ENCODE measurements around the gene LRRC59. TPM values are rescaled to one million over a fixed set of nuclear protein-coding genes. Genes with fewer than 3 reads are reported as not detected.

The LRRC59 gene
- total RNA-seq, 1 donor from 2014 or later: 113 TPM

DNA sequence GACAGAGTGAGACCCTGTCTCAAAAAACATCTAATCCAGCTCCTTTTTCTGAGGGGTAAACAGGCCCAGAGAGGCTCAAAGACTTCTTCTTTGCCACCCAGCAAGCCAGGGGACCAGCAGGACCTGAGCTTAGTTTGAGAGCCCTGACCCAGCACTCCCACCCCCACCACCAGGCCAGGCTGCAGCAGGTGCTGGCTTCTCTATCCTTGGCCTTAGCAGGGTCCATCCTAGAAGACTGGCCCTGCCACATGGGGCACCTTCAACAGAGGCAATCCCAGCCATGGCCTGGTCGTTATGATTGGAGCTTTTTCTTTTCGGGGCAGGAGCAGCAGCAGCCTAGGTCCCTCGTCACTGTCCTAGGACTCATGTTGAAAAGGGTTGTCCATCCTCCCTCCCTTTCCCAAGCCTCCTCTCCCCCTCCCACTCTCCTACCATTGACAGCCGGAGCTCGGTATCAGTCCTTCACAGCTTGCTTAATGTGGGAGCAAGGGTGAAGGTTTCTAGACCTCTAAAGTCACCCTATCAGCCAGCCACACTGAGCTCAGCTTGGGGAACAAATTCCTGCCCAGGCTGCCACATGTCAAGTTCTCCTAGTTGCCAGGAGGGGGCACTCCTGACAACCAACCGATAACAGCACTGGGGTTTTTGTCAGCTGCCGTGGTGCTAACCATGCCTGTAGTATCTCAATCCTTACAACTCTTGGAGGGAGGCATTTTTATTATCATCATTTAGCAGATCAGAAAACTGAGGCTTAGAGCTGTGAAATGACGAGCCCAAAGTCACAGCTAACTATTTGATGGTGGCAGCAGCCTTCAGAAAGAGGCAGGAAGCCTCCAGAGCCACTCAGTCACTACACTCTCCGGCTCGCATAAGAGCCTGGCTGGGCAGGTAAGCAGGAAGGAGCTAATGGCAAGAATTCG lies 35.5 kb downstream of the LRRC59 start:
- no peaks in the 10 kb centered on the region for H3K27me3 Mint-ChIP-seq (ENCODE audit: insufficient read depth)
- H3K9me3 Mint-ChIP-seq: no peaks in the 10 kb centered on the region
- H3K4me3 Mint-ChIP-seq: peak overlapping the region; percentile 3
- DNase-seq (ENCODE audit: low spot score): peak; percentile 34
- peaks cover 9% of the 10 kb centered on the region for H3K4me1 Mint-ChIP-seq (ENCODE audit: low read depth)
- intact Hi-C loops (cut with micrococcal nuclease): loop anchor here (1.0 to 2.0 kb wide), 3 partner anchors 10 to 117 kb away; partner anchors contain the start of genes LRRC59 and RSAD1
- H3K36me3 Mint-ChIP-seq (ENCODE audit: low read depth): peaks cover 11% of the 10 kb centered on the region
- peak overlapping the region; percentile 86 for H3K27ac Mint-ChIP-seq

DNA sequence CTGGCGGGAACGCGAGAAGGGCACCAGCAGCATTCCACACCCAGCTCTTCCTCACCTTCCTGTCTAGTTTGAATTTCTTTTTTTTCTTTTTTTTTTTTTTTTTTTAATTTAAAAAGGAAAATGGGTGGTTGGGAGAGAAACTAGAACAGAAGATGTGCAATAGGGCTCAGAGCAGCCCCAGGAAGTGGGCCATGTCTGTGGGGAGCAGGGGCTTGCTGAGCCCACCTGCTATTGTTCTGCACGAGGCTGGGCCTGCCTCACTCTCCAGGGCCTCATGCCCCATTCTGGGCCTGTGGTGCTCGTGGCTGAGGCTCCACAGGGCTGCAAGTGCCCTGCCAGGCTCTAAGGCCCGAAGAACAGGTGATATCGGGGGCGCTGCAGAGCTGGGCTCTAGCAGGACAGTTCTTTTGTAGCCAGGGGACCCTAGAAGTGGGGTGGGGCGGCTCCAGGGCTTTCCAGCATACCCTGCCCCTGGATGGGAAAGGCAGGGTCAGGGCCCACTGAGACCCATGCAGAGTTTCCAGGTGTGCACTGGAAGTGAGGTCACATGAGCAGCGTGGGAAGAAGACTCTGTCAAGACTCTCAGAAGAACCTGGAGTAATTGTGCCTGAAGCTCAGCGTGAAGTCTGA lies 36.7 kb downstream of the LRRC59 start:
- H3K9me3 Mint-ChIP-seq: no peaks in the 10 kb centered on the region
- H3K4me3 Mint-ChIP-seq: no peak overlapping the region
- intact Hi-C loops (cut with micrococcal nuclease): no loop called here
- no peaks in the 10 kb centered on the region for H3K27me3 Mint-ChIP-seq (ENCODE audit: insufficient read depth)
- no peak for DNase-seq (ENCODE audit: low spot score)
- peaks cover 9% of the 10 kb centered on the region for H3K4me1 Mint-ChIP-seq (ENCODE audit: low read depth)
- no peak overlapping the region for H3K27ac Mint-ChIP-seq
- peaks cover 9% of the 10 kb centered on the region for H3K36me3 Mint-ChIP-seq (ENCODE audit: low read depth)

DNA sequence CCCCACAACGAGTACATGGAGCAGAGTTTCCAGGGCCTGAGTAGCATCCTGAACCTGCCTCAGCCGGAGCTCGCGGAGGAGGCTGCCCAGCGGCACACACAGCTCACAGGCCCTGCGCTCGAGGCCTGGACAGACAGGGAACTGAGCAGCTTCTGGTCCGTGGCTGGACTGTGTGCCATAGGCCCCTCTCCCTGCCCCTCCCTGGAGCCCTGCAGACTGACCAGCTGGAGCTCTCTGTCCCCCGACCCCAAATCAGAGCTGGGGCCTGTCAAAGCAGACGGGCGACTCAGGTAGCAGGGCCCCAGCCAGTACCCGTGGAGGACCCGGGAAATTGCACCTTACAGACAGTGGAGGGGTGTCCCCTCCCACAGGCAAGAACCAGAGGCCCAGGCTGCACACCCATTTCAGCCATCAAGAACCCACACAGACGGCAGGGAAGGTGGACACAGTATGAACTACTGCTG lies 37.3 kb downstream of the LRRC59 start:
- H3K27ac Mint-ChIP-seq: no peak overlapping the region
- no peak overlapping the region for H3K4me3 Mint-ChIP-seq
- H3K4me1 Mint-ChIP-seq (ENCODE audit: low read depth): peaks cover 9% of the 10 kb centered on the region
- intact Hi-C loops (cut with micrococcal nuclease): no loop called here
- H3K9me3 Mint-ChIP-seq: no peaks in the 10 kb centered on the region
- peaks cover 9% of the 10 kb centered on the region for H3K36me3 Mint-ChIP-seq (ENCODE audit: low read depth)
- DNase-seq (ENCODE audit: low spot score): no peak
- no peaks in the 10 kb centered on the region for H3K27me3 Mint-ChIP-seq (ENCODE audit: insufficient read depth)

DNA sequence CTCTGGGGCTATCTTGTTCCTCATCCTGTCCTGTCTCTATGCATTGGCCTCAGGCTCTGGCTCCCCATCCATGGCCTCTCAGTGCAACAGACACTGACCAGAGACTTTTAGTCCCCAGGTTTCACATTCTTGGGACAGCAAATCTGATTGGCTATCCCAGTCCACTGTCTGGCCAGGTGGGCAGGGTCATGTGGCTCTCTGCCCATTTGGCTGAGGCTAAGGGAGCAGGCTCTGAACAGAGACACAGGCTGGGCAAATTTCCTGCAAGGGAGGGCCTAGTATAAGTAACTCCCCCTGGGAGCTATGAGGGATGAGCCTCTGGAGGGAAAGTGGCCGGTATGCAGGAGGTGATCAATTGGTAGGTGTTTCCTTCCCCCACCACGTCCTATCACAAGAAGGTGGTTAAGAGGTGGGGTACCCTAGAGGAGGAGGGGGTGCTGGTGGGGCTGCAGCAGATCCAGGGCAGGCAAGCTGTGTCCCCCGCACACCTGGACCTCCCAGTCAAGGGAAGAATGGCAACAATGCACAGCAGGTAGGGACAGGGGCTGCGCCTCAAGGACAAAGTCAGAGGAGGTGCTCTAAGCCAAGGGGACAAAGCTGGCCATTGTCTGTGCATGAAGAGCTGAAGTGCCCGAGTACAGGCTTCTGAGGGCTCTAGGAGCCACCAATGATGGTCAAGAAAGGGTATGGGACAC lies 38.2 kb downstream of the LRRC59 start:
- Mint-ChIP-seq H3K36me3 (ENCODE audit: low read depth) (peaks cover 9% of the 10 kb centered on the region), H3K9me3 (no peaks in the 10 kb centered on the region), H3K4me3 (no peak overlapping the region), H3K27me3 (ENCODE audit: insufficient read depth) (no peaks in the 10 kb centered on the region), H3K4me1 (ENCODE audit: low read depth) (peaks cover 9% of the 10 kb centered on the region), H3K27ac (no peak overlapping the region)
- intact Hi-C loops (cut with micrococcal nuclease): no loop called here
- no peak for DNase-seq (ENCODE audit: low spot score)

DNA sequence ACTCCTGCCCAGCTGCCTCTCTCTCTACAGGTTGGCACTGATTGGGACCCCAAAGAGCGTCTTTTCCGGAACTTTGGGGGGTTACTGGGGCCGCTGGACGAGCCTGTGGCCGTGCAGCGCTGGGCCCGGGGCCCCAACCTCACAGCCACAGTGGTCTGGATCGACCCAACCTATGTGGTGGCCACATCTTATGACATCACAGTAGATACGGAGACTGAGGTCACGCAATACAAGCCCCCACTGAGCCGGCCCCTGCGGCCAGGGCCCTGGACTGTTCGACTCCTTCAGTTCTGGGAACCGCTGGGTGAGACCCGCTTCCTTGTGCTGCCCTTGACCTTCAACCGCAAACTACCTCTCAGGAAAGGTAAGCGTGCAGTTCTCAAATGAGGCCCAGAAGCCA lies 39.1 kb downstream of the LRRC59 start:
- no peaks in the 10 kb centered on the region for H3K27me3 Mint-ChIP-seq (ENCODE audit: insufficient read depth)
- DNase-seq (ENCODE audit: low spot score): no peak
- H3K27ac Mint-ChIP-seq: no peak overlapping the region
- H3K4me1 Mint-ChIP-seq (ENCODE audit: low read depth): peaks cover 9% of the 10 kb centered on the region
- H3K9me3 Mint-ChIP-seq: no peaks in the 10 kb centered on the region
- H3K36me3 Mint-ChIP-seq (ENCODE audit: low read depth): peaks cover 9% of the 10 kb centered on the region
- H3K4me3 Mint-ChIP-seq: no peak overlapping the region
- intact Hi-C loops (cut with micrococcal nuclease): no loop called here

DNA sequence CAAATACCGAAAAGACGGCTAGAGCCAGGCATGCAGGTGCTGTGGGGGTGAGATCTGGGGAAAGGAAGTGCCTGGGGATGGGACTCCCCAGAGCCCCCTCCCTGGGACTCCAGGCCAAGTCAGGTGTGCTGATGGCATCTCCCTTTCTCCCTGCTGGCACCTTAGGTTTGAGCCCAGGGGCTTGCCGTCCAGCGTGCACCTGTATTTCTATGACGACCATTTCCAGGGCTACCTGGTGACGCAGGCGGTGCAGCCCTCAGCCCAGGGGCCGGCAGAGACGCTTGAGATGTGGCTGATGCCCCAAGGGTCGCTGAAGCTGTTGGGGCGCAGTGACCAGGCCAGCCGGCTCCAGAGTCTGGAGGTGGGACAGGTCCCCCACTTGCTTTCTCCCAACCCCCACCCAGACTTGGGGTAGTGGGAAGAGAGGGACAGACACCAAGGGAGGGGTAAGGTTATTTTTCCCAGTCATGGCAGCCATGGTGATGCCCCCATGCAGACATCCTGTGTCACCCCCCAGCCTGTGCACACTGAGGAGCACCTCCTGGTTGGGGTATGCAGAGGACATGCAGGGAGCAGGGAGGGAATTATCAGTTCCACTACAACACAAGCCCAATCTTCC lies 40.3 kb downstream of the LRRC59 start:
- H3K4me3 Mint-ChIP-seq: no peak overlapping the region
- H3K27me3 Mint-ChIP-seq (ENCODE audit: insufficient read depth): no peaks in the 10 kb centered on the region
- no peak overlapping the region for H3K27ac Mint-ChIP-seq
- DNase-seq (ENCODE audit: low spot score): no peak
- intact Hi-C loops (cut with micrococcal nuclease): no loop called here
- H3K36me3 Mint-ChIP-seq (ENCODE audit: low read depth): peaks cover 8% of the 10 kb centered on the region
- H3K9me3 Mint-ChIP-seq: no peaks in the 10 kb centered on the region
- H3K4me1 Mint-ChIP-seq (ENCODE audit: low read depth): peaks cover 4% of the 10 kb centered on the region

DNA sequence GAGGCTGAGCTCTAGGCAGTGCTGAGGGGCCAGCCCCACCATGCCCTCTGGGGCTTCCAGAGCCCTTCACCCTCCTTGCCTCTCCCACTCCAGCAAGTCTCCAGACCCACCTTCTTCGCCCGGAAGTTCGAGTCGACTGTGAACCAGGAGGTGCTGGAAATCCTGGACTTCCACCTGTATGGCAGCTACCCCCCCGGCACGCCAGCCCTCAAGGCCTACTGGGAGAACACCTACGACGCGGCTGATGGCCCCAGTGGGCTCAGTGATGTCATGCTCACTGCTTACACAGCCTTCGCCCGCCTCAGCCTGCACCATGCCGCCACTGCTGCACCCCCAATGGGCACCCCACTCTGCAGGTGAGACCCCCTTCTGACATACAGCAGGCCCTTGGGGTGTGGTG lies 40.9 kb downstream of the LRRC59 start:
- no peak overlapping the region for H3K4me3 Mint-ChIP-seq
- no peaks in the 10 kb centered on the region for H3K27me3 Mint-ChIP-seq (ENCODE audit: insufficient read depth)
- H3K9me3 Mint-ChIP-seq: no peaks in the 10 kb centered on the region
- H3K36me3 Mint-ChIP-seq (ENCODE audit: low read depth): peaks cover 11% of the 10 kb centered on the region
- no peaks in the 10 kb centered on the region for H3K4me1 Mint-ChIP-seq (ENCODE audit: low read depth)
- intact Hi-C loops (cut with micrococcal nuclease): no loop called here
- no peak for DNase-seq (ENCODE audit: low spot score)
- H3K27ac Mint-ChIP-seq: no peak overlapping the region

DNA sequence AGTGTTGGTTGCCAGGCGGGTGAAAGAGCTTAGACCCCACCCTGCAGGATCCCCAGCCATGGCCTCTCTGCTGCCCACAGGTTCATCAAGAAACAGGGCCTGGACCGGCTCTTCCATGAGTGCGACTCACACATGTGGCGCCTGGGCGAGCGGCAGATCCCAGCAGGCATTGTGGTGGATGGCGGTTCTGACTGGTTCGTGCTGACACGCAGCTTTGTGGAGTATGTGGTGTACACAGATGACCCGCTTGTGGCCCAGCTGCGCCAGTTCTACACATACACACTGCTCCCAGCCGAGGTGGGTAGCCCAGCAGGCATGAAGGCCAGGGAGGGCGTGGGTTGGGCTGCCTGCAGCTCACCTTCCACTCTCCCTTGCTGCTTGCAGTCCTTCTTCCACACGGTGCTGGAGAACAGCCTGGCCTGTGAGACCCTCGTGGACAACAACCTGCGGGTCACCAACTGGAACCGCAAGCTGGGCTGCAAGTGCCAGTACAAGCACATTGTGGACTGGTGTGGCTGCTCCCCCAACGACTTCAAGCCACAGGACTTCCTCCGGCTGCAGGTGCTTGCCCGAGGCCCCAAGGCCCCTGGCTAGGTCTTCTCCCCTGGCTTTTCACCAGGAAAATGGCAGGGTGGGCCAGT lies 41.5 kb downstream of the LRRC59 start:
- H3K36me3 Mint-ChIP-seq (ENCODE audit: low read depth): peaks cover 11% of the 10 kb centered on the region
- no peaks in the 10 kb centered on the region for H3K9me3 Mint-ChIP-seq
- H3K4me1 Mint-ChIP-seq (ENCODE audit: low read depth): no peaks in the 10 kb centered on the region
- no peak for DNase-seq (ENCODE audit: low spot score)
- intact Hi-C loops (cut with micrococcal nuclease): no loop called here
- H3K4me3 Mint-ChIP-seq: no peak overlapping the region
- H3K27me3 Mint-ChIP-seq (ENCODE audit: insufficient read depth): no peaks in the 10 kb centered on the region
- H3K27ac Mint-ChIP-seq: no peak overlapping the region

DNA sequence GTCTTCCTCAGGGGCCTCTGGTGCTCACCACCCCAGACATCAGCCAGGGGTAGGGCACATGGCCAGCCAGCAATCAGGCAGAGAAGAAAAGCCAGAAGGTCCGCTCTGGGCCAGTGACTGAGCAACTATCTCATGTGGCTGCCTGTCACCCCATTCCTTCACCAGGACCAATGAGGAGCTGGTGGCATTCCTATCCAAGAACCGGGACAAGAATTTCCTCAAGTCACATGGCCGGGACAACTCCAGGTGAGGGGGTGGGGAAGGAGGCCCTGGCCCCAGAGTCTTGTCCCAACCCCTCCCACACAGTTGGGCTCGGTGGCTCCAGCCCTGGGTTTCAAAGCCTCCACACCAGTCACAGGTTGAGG lies 42.0 kb downstream of the LRRC59 start:
- Mint-ChIP-seq H3K4me3 (no peak overlapping the region), H3K4me1 (ENCODE audit: low read depth) (no peaks in the 10 kb centered on the region), H3K36me3 (ENCODE audit: low read depth) (peaks cover 11% of the 10 kb centered on the region), H3K27me3 (ENCODE audit: insufficient read depth) (no peaks in the 10 kb centered on the region), H3K9me3 (no peaks in the 10 kb centered on the region), H3K27ac (no peak overlapping the region)
- intact Hi-C loops (cut with micrococcal nuclease): no loop called here
- no peak for DNase-seq (ENCODE audit: low spot score)

DNA sequence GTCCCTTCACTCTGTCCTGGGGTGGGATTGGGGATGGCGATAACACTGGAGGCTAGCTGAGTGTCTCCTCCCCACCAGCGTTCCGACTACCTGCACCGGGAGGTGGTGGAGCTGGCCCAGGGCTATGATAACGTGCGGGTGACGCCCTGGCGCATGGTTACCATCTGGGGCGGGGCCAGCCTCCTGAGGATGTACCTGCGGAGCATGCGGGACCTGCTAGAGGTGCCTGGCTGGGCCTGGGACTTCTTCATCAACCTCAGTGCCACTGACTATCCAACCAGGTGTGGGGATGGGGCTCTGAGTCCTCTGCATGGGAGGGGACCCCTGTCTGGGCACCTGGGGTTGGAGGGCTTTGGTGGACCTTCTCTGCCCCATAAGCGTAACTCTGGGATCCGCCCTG lies 42.5 kb downstream of the LRRC59 start:
- H3K27ac Mint-ChIP-seq: no peak overlapping the region
- H3K4me1 Mint-ChIP-seq (ENCODE audit: low read depth): no peaks in the 10 kb centered on the region
- no peak overlapping the region for H3K4me3 Mint-ChIP-seq
- H3K9me3 Mint-ChIP-seq: no peaks in the 10 kb centered on the region
- no peak for DNase-seq (ENCODE audit: low spot score)
- peaks cover 11% of the 10 kb centered on the region for H3K36me3 Mint-ChIP-seq (ENCODE audit: low read depth)
- no peaks in the 10 kb centered on the region for H3K27me3 Mint-ChIP-seq (ENCODE audit: insufficient read depth)
- intact Hi-C loops (cut with micrococcal nuclease): no loop called here

DNA sequence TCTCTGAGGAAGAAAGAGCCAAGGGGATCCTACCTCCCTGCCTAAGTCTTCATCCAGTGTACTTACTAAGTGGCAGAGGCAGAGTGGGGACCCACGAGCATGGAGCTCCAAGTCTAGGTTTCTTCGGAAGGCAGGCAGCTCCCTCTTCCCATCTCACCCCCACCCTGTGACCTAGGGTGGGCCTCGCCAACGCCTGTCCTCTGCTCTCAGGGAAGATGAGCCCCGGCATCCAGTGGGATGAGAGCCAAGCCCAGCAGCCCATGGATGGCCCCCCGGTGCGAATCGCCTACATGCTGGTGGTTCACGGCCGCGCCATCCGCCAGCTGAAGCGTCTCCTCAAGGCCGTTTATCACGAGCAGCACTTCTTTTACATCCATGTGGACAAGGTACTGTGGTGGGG lies 43.1 kb downstream of the LRRC59 start:
- Mint-ChIP-seq H3K4me3 (no peak overlapping the region), H3K4me1 (ENCODE audit: low read depth) (peaks cover under 1% of the 10 kb centered on the region), H3K27ac (no peak overlapping the region), H3K36me3 (ENCODE audit: low read depth) (peaks cover 9% of the 10 kb centered on the region), H3K27me3 (ENCODE audit: insufficient read depth) (no peaks in the 10 kb centered on the region), H3K9me3 (no peaks in the 10 kb centered on the region)
- intact Hi-C loops (cut with micrococcal nuclease): no loop called here
- DNase-seq (ENCODE audit: low spot score): no peak

DNA sequence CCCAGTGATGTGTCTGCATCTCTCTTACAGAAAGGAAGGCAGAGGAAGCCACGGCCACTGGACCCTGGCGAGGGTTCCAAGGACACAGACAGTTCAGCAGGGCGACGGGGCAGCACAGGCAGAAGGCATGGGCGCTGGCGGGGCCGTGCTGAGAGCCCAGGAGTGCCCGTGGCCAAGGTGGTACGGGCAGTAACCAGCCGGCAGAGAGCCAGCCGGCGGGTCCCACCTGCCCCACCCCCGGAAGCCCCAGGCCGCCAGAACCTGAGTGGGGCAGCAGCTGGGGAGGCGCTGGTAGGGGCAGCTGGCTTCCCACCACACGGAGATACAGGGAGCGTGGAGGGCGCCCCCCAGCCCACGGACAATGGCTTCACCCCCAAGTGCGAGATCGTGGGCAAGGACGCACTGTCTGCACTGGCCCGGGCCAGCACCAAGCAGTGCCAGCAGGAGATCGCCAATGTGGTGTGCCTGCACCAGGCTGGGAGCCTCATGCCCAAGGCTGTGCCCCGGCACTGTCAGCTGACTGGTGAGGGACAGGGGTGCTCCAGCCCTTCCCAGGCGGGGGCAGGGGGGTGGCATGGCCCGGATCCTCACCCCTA lies 43.6 kb downstream of the LRRC59 start:
- Mint-ChIP-seq H3K4me3 (no peak overlapping the region), H3K9me3 (no peaks in the 10 kb centered on the region), H3K27ac (no peak overlapping the region), H3K36me3 (ENCODE audit: low read depth) (peaks cover 6% of the 10 kb centered on the region), H3K4me1 (ENCODE audit: low read depth) (peaks cover 5% of the 10 kb centered on the region), H3K27me3 (ENCODE audit: insufficient read depth) (no peaks in the 10 kb centered on the region)
- DNase-seq (ENCODE audit: low spot score): no peak
- intact Hi-C loops (cut with micrococcal nuclease): no loop called here

All from activated T-helper 1 cell treated with anti-CD3 and anti-CD28 coated beads, Interleukin-12 subunit alpha, Interleukin-12 subunit beta, Interleukin-2, Interleukin-4 antibody, amounts not matched to agents 30 ng/mL and 10 ng/mL and 1 ng/mL, durations not matched to agents 14 hours and 24 hours and 36 hours (primary cell).